MG63 (cell line): ENCODE data around the gene MVB12A. TPM values are rescaled to one million over a fixed set of nuclear protein-coding genes. Genes with fewer than 3 reads are reported as not detected.

Source experiments
- DNase-seq: peaks from one replicate; pipeline ENCODE4 v3.0.0-alpha.2; 2020
- H3K27me3 ChIP-seq: fragments of 250-450 bp; sonication (Bioruptor Pico); 2 replicates; pipeline ENCODE4 v1.5.1; 2020; ENCODE audit warnings: mild to moderate bottlenecking, moderate library complexity
- H3K36me3 ChIP-seq: fragments of 250-450 bp; sonication (Bioruptor Pico); 2 replicates; pipeline ENCODE4 v1.5.1; 2020; ENCODE audit warnings: mild to moderate bottlenecking, moderate library complexity
- H3K4me3 ChIP-seq: fragments of 250-450 bp; sonication (Bioruptor Pico); 2 replicates; pipeline ENCODE4 v1.5.1; 2020; ENCODE audit warnings: mild to moderate bottlenecking, moderate library complexity
- H3K9me3 ChIP-seq: fragments of 250-450 bp; sonication (Bioruptor Pico); 2 replicates; pipeline ENCODE4 v1.5.1; 2020; ENCODE audit warnings: mild to moderate bottlenecking, moderate library complexity
- total RNA-seq: library from RNA; depleted of rRNA; stranded (reverse); fragments of >200 nt; shearing (Covaris generic); gene quantifications from 2 replicates; pipeline ENCODE4 v1.2.3, GENCODE V29; 2014; ENCODE audit warnings: low replicate concordance

Gene MVB12A
- total RNA-seq, 1 experiment from 2014 or later: 78.4 TPM

DNA sequence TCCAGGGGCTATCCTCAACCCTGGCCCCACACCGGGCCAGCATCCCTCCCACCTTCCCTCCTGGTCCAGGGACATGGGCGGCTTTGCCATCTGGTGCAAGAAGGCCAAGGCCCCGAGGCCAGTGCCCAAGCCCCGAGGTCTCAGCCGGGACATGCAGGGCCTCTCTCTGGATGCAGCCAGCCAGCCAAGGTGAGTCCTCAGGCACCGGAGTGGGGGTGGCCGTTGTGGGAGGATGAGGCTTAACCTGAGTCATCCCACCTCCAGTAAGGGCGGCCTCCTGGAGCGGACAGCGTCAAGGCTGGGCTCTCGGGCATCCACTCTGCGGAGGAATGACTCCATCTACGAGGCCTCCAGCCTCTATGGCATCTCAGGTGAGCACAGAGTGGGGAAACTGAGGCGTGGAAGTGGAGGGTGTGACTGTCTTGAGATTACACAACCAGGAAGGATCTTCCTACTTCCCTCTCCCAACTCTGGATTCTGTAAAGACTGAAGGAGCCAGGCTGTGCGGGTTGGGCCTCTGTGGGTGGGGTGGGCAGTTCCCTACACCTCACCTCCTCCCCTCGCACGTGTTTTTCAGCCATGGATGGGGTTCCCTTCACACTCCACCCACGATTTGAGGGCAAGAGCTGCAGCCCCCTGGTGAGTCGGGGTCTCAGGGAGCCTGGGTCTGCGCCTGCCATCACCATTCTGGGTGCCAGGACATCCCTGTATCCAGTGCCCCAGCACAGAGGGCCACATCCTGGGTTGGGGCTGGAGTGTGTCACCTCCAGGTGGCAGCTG, 3.8 kb downstream of the MVB12A start:
- Histone ChIP-seq H3K36me3 (peaks cover 14% of the 10 kb centered on the region), H3K4me3 (no peak overlapping the region), H3K27me3 (no peaks in the 10 kb centered on the region), H3K9me3 (no peaks in the 10 kb centered on the region)
- DNase-seq: no peak

DNA sequence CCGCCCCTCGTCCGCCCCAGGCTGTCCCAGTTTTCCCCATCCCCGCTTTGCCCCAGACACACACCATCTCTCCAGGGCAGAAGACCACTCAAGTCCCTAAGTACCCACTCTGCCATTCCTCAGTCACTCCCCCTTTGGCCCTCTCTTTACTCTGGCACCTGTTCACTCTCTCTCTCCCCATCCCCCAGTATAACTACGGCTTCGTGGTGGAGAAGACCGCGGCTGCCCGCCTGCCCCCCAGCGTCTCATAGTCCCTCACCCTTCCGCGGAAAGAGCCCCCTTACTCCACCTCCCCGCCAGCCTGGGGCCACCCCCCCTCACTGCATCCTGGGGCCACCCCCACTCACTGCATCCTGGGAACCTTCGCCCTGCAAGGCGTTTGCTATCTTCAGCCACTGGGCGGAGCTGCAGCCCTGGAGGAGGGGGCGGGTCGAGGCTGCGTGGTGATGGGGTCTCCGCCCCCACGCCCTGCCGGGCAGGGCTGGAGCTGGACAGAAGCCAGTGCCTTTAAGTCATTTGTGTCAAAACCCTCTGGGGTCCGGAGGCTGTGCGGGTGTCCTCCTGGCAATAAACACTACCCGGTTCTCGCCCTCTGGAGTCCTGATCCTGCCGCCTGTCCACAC, 5.0 kb downstream of the MVB12A start:
- no peak overlapping the region for H3K4me3 ChIP-seq
- peak; percentile 34 for DNase-seq

DNA sequence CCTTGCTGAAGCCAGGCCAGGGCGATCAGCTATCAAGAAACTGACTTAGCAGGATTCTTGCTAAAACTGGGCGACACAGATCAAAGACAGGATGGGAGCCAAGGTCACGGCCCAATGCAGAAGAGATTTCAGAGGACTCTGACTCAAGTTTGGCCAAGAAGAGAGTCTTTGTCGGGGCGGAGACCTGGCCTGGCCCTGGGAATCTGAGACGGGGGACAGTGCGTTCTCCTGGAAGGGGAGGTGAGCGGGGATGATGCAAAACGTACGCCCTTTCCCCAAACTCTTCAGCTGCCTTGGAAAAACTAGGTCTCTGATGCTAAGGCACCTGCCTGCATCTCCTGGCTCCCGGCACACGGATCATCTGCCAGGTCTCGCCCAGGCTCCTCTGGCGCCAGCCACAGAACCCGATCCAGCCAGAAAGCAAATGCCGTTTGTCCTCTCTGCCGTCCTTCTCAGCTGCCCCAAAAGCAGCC, 9.8 kb downstream of the MVB12A start:
- no peak overlapping the region for H3K4me3 ChIP-seq
- H3K36me3 ChIP-seq: no peaks in the 10 kb centered on the region
- no peaks in the 10 kb centered on the region for H3K9me3 ChIP-seq
- no peaks in the 10 kb centered on the region for H3K27me3 ChIP-seq
- no peak for DNase-seq

More for the DNA sequence above, 5.0 kb downstream of the MVB12A start:
- Histone ChIP-seq H3K9me3 (no peaks in the 10 kb centered on the region), H3K27me3 (no peaks in the 10 kb centered on the region), H3K36me3 (peaks cover 14% of the 10 kb centered on the region)

DNA sequence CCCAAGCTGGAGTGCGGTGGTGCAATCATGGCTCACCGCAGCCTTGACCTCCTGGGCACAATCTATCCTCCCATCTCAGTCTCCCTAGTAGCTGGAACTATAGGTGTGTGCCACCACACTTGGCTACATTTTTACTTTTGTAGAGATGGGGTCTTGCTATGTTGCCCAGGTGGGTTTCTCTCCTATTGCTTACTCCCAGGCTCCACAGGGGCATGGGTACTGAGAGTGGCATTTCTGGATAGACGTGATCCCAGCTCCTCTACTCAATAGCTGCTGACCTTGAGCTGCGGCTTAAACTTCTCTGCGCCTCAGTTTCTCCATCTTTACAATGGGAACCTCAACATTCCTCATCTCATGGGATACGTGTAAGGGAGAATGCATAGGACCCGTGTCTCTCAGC, 11.6 kb downstream of the MVB12A start:
- H3K4me3 ChIP-seq: no peak overlapping the region
- no peaks in the 10 kb centered on the region for H3K27me3 ChIP-seq
- no peaks in the 10 kb centered on the region for H3K36me3 ChIP-seq
- no peaks in the 10 kb centered on the region for H3K9me3 ChIP-seq
- DNase-seq: no peak

DNA sequence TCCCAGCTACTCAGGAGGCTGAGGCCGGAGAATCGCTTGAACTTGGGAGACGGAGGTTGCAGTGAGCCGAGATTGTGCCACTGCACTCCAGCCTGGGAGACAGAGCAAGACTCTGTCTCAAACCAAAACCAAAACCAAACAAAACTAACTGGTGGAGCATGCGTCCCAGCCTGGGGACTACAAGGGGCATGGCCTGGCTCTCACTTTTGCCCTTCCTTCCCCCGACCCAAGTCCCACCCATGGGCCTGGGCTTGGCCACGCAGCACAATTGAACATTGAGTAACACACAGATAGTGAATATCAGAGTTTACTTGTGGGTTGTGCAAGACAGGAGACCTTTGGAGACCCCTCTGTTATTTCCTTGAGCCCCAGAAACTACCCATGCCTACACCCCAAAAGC, 15.4 kb downstream of the MVB12A start:
- Histone ChIP-seq H3K27me3 (no peaks in the 10 kb centered on the region), H3K4me3 (no peak overlapping the region), H3K9me3 (no peaks in the 10 kb centered on the region), H3K36me3 (no peaks in the 10 kb centered on the region)
- DNase-seq: no peak

DNA sequence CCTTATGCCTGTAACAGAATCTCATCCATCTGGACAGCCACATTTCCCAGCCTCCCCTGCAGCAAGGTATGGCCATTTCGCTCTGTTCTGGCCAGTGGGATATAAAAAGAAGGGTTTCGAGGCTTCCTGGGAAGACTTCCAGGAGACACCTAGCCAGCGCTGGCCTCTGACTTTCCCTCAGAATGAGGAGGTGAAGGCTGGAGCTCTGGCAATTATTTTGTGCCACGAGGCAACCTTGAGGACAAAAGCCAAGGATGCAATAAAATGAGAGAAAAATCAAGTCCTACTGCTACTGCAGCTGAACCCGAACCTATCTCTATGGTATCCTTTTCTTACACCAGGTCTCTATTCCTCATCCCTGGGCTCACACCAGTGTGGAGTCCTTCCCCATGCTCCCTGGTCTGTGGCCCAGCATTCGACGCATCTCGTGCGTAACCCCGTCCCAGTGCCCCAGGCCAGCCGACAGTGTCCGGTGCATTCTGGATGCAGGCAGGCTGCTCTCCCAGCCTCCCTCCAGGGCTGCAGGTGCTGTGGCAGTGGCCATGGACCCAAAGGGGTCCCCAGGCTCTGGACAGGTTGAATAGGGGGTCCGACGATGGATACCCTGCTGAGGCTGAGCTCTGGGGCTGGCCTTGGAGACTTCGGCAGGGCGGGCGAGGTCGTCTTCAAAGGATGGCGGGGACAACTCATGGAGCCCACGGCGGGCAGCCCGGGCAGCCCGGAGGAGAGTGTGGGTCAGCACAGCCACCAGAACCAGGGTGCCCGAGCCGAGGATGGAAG, 16.4 kb downstream of the MVB12A start:
- Histone ChIP-seq H3K9me3 (peaks cover under 1% of the 10 kb centered on the region; the same call in 1 of the 2 replicates), H3K4me3 (no peak overlapping the region), H3K27me3 (no peaks in the 10 kb centered on the region), H3K36me3 (no peaks in the 10 kb centered on the region)
- DNase-seq: no peak

DNA sequence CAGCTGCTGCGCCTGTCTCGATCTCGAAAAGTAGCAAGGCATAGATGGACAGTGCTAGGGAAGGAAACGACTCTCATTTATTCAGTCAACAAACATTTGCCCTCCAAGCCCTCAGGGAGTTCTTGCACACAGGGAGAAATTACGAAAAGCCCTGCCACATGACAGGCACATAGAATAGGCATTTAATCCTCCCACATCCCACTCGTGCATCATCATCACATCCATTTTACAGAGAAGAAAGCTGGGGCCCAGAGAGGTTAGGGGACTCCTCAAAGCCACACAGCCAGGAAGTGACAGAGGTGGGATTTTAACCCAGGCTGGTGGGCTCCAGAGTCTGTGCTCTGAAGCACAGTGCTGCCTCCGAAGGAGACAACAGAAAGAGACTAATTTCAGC, 17.0 kb downstream of the MVB12A start:
- no peak for DNase-seq
- Histone ChIP-seq H3K9me3 (peaks cover 3% of the 10 kb centered on the region; the same call in 1 of the 2 replicates), H3K36me3 (no peaks in the 10 kb centered on the region), H3K4me3 (no peak overlapping the region), H3K27me3 (no peaks in the 10 kb centered on the region)

DNA sequence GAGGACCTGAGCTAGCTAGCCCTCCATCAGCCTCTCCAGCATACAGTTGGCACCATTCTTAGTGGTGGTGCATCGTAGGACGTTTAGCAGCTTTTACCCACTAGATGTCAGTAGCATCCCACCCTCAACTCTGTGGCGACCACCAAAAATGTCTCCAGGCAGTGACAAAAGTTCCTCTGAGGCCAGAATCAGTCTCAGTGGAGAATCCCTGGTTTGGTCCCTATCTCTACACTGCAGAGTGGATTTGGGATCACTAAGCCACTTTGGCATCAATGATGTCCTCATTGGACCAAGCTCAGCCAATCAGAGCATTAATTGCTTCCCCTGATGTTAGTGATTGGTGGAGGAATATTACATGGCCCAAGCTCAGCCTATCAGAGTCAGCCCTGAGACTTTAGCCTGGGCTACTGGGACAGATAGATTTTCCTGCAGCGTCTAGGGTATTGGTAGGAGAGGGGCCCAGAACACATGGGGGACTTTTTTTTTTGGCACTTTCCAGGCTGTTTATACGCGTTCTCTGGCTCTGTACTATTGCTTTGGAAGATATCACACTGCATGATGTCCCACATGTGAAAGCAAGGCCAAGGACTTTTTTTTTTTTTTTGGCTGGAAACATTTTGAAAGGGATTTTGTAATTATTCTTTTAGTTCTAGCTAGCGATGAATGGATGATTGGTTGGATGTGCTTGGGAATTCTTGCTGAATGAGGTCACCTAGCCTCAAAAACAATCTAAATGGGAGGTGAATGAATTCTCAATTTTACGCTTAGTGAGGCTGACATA, 21.6 kb downstream of the MVB12A start:
- Histone ChIP-seq H3K9me3 (peaks cover 3% of the 10 kb centered on the region; the same call in 1 of the 2 replicates), H3K4me3 (no peak overlapping the region), H3K27me3 (peaks cover 8% of the 10 kb centered on the region; the same call in 1 of the 2 replicates), H3K36me3 (no peaks in the 10 kb centered on the region)
- DNase-seq: no peak

DNA sequence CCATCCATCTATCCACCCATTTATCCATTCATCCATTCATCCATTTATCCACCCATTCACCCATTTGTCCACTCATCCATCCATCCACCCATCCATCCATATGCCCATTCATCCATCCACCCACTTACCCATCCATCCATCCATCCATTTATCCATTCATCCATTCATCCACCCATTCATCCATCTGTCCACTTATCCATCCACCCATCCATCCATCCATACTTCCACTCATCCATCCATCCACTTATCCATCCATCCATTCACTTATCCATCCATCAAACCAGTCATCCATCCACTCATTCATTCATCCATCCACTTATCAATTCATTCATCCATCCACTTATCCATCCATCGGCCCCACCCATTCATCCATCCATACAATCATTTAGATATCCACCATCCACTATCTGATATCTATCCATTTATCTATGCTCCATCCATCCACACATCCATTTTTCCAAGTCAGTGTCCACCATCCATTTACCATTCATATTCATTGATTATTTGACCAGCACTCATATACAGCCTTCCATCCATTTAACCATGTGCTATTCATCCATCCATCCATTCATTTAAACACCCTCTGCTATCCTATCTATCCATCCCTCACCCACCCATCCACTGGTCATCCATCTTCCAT, 25.8 kb downstream of the MVB12A start:
- Histone ChIP-seq H3K36me3 (no peaks in the 10 kb centered on the region), H3K9me3 (peaks cover 5% of the 10 kb centered on the region), H3K27me3 (peaks cover 34% of the 10 kb centered on the region), H3K4me3 (no peak overlapping the region)
- no peak for DNase-seq

DNA sequence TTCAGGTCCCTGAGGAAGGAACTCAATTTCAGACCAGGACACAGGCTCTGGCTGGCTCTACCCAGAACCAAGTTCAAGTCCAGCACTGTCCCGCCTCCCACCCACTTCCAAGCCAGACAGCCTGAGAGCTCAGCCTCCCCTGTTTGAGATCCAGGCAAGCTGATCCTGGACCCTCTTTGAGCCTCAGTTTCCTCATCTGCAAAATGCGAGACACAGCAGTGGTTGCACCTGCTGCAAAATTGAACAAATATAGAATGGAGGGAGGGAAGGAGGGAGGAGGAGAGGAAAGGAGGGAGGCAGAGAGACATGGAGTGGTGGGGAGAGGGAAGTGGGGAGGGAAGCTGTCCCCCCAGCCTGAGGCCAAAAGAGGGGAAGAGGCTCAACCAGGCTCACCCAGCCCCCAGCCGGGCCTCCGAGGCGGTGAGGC, 27.9 kb downstream of the MVB12A start:
- Histone ChIP-seq H3K27me3 (peaks cover 34% of the 10 kb centered on the region), H3K4me3 (no peak overlapping the region), H3K36me3 (no peaks in the 10 kb centered on the region), H3K9me3 (peaks cover 2% of the 10 kb centered on the region; the same call in 1 of the 2 replicates)
- no peak for DNase-seq

DNA sequence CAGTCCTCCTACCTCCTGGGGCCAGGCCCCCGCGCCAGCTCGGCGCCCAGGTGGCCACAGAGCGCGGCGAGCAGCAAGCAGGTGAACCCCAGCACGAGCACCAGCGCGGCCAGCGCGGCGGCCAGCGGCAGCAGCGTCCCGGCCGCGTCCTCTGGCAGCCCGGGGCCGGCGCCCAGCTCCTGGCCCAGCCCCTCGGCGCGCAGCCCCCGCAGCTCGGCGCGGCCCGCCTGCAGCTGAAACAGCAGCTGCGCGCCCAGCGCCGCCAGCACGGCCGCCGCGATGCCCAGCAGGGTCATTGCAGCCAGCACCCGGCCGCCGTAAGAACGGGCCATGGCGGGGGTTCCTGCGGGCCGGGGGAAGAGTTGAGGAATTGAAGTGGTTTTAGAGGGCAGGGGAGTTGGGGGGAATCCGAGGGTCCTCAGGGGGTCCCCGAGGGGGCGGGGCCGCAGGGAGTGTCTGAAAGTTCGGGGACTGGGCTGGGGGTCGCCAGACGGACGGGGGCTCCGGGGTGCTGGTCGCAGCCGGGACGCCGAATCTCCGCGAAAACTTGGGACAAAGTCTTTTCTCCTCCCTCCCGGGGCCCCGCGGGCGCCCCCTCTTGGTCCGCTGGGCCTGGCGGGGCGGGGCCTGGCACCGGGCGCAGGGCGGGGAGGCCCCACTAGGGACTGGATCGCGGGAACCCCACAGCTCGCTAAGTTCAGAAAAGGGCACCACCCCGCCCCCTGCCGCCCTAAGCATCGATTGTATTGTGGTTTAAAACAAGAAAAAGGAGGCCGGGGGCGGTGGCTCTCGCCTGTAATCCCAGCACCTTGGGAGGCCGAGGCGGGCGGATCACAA, 28.5 kb downstream of the MVB12A start, which contains the start of gene TMEM221:
Gene TMEM221, minus strand, starts transcription at position 538 of the 837 bp plus-strand sequence. Its CDS starts 206 bp downstream, at position 332.
- no peaks in the 10 kb centered on the region for H3K36me3 ChIP-seq
- H3K9me3 ChIP-seq: peaks cover 2% of the 10 kb centered on the region
- peaks cover 34% of the 10 kb centered on the region for H3K27me3 ChIP-seq
- peak; percentile 36 for DNase-seq
- peak within 1 kb of the TSS; percentile 20 for H3K4me3 ChIP-seq

DNA sequence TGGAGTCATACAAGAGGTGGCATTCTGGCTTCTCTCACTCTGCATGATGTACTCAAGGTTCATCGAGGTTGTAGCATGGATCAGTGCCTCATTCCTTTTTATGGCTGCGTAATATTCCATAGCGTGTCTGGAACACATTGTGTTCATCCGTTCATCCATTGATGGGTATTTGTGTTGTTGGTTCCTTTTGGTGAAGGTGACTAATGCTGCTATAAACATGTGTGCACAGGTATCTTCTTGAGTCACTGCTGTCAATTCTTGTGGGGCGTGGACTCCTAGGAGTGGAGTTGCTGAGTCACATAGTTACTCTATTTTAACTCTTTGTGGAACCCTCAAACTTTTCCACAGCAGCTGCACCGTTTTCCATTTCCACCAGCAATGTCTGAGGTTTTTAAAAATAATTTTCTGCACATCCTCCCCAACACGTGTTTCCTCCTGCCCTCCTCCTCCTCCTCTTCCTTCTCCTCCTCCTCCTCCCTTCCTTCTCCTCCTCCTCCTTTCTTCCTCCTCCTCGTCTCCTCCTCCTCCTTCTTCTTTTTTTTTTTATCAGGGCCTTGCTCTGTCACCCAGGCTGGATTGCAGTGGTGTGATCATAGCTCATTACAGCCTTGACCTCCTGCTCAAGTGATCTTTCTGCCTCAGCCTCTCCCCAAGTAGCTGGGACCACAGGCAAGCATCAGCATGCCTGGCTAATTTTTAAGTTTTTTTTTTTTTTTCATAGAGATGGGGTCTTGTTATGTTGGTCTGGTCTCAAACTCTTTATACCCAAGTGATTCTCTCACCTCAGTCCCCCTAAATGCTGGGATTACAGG, 30.6 kb downstream of the MVB12A start:
- Histone ChIP-seq H3K9me3 (peaks cover 2% of the 10 kb centered on the region), H3K27me3 (peaks cover 47% of the 10 kb centered on the region), H3K36me3 (no peaks in the 10 kb centered on the region), H3K4me3 (no peak overlapping the region)
- no peak for DNase-seq

DNA sequence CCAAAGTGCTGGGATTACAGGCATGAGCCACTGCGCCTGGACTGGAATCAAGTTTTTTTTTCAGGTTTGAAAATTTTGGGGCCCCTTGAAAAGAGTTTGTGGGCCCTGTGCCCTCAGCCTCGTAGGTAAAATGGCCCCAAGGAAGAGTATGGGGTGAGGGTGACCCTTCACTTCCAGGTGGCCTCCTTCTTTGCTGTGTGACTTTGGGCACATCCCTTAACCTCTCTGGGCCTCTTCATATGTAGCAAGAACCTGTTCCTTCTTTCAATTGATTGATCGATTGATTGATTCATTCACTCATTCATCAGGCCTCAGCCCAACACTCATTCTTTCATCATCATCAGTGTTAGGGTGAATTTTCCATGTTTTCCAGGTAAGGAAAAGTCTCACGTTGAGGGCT, 32.0 kb downstream of the MVB12A start:
- Histone ChIP-seq H3K9me3 (peaks cover 2% of the 10 kb centered on the region), H3K27me3 (peaks cover 48% of the 10 kb centered on the region), H3K36me3 (no peaks in the 10 kb centered on the region), H3K4me3 (no peak overlapping the region)
- no peak for DNase-seq

DNA sequence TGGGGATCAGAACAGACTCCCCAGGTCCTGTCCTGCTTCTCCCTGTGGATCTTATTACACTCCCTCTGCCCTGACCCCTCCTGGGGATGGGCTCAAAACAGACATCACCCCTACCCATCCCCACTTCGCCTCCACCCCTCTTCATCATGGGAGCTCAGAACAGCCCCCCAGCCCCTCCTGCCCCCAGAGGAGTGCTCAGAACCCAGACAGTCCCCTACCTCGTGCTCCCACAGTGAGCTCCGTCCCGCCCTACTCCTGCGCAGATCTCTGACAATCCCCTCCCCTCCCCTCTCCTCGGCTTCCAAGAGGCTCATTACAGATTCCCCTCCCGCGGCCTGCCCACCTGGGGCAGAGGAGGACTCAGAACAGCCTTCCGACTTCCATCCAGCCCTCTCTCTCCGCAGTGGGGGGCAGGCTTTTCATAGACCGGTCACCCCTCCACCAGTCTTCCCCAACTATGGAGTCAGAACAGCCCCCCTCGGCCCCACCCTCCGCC, 34.8 kb downstream of the MVB12A start:
- Histone ChIP-seq H3K4me3 (no peak overlapping the region), H3K36me3 (no peaks in the 10 kb centered on the region), H3K9me3 (peaks cover 2% of the 10 kb centered on the region), H3K27me3 (peaks cover 38% of the 10 kb centered on the region)
- no peak for DNase-seq
